Measurements from ENCODE around the gene RHOV. TPM values are rescaled to one million over a fixed set of nuclear protein-coding genes. Genes with fewer than 3 reads are reported as not detected.

The RHOV gene
- total RNA-seq, 2 donors from 2014 or later, result not detected

GRCh38 chr15:40855706-40856234, 18.3 kb downstream of the RHOV start:
- Mint-ChIP-seq H3K27me3 (peaks cover 0 to 17% of the 10 kb centered on the region in 2 donors), H3K36me3 (no peaks in the 10 kb centered on the region), H3K4me3 (no peak overlapping the region), H3K27ac (no peak overlapping the region), H3K9me3 (no peaks in the 10 kb centered on the region), H3K4me1 (ENCODE audit: low read depth in 2 of 2) (peaks cover 5 to 7% of the 10 kb centered on the region in 2 donors)
- DNase-seq (ENCODE audit: low spot score) (no peak), ATAC-seq (no peak)

DNA sequence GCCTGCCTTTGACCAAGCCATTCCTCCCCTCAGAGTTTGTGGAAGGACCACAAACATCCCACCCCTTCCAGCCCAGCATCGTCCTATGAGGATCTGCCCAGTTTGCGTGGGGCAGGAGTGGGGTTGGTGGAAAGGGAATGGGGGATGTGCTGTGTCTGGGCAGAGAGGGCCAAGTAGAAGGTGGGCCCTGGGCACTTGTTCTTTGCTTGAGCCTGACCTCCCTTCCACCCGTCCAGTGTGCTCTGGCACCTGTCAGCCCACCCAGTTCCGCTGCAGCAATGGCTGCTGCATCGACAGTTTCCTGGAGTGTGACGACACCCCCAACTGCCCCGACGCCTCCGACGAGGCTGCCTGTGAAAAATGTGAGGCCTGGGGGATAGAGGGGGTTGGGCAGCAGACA, 19.9 kb downstream of the RHOV start:
- Mint-ChIP-seq H3K9me3 (no peaks in the 10 kb centered on the region), H3K27me3 (peaks cover 0 to 10% of the 10 kb centered on the region in 2 donors), H3K27ac (no peak overlapping the region), H3K36me3 (no peaks in the 10 kb centered on the region), H3K4me1 (ENCODE audit: low read depth in 2 of 2) (peaks cover 5 to 7% of the 10 kb centered on the region in 2 donors), H3K4me3 (no peak overlapping the region)
- DNase-seq (ENCODE audit: low spot score) (no peak), ATAC-seq (no peak)

GRCh38 chr15:40853241-40853890, 20.7 kb downstream of the RHOV start:
- Mint-ChIP-seq H3K4me3 (no peak overlapping the region), H3K27ac (no peak overlapping the region), H3K27me3 (peaks cover 0 to 6% of the 10 kb centered on the region in 2 donors), H3K36me3 (no peaks in the 10 kb centered on the region), H3K4me1 (ENCODE audit: low read depth in 2 of 2) (peaks cover 0 to 3% of the 10 kb centered on the region in 2 donors), H3K9me3 (no peaks in the 10 kb centered on the region)
- no peak for DNase-seq (ENCODE audit: low spot score)
- peak in 1 of 2 donors; percentile 8 for ATAC-seq

DNA sequence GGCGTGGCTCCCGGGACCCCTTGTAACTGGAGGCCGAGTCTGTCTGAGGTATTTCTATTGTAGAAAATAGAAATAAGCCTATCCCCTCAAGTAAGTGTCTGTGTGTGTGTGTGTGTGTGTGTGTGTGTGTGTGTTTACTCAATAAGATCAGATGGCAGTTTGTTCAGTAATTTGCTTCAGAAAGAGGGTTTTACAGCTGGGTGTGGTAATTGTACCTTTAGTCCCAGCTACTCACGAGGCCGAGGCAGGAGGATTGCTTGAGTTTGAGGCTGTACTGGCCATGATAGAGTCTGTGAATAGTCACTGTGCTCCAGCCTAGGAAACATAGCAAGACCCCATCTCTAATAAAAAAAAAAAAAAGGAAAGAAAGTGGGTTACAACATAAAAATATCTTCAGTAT, 21.5 kb downstream of the RHOV start:
- Mint-ChIP-seq H3K4me1 (ENCODE audit: low read depth in 2 of 2) (no peaks in the 10 kb centered on the region), H3K4me3 (no peak overlapping the region), H3K27ac (no peak overlapping the region), H3K36me3 (no peaks in the 10 kb centered on the region), H3K27me3 (peaks cover 0 to 9% of the 10 kb centered on the region in 2 donors), H3K9me3 (no peaks in the 10 kb centered on the region)
- ATAC-seq (no peak), DNase-seq (ENCODE audit: low spot score) (no peak)

DNA sequence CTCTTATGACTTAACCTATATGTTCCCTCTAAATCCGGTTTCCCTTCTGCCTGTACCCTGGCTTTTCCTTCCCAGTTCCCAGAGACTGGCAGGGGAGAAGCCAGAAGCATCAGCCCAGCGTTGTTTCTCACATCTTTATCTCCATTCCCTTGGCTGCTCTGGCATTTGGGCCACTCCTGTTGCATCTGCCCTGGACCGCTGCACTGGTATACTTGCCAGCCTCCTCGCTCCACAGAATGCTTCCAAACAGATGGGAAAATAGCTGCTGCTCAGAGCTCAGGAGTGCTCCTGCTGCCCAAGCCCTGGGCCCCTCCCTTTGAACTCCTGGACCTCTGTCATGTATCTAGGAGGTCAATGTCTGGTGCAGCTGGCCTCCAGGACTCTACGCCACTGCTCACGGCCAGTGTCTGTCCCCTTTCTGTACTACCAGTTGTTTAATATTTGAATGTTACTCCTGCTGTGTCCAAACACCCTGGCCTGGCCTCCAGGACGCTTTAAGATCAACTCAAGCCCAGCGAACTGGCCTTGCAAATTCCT, 23.4 kb downstream of the RHOV start:
- DNase-seq (ENCODE audit: low spot score), result no peak
- no peaks in the 10 kb centered on the region for H3K36me3 Mint-ChIP-seq
- no peaks in the 10 kb centered on the region for H3K9me3 Mint-ChIP-seq
- ATAC-seq, result no peak
- H3K4me3 Mint-ChIP-seq, result no peak overlapping the region
- H3K27ac Mint-ChIP-seq, result no peak overlapping the region
- H3K27me3 Mint-ChIP-seq, result peaks cover 0 to 12% of the 10 kb centered on the region in 2 donors
- H3K4me1 Mint-ChIP-seq (ENCODE audit: low read depth in 2 of 2), result no peaks in the 10 kb centered on the region

GRCh38 chr15:40847223-40847961, 26.6 kb downstream of the RHOV start:
- peak; percentile 12 for DNase-seq (ENCODE audit: low spot score)
- Mint-ChIP-seq H3K27me3 (peaks cover 7 to 22% of the 10 kb centered on the region in 2 donors), H3K4me3 (no peak overlapping the region), H3K4me1 (ENCODE audit: low read depth in 2 of 2) (peaks cover 5 to 6% of the 10 kb centered on the region in 2 donors), H3K9me3 (no peaks in the 10 kb centered on the region), H3K27ac (no peak overlapping the region), H3K36me3 (no peaks in the 10 kb centered on the region)
- ATAC-seq, result no peak

DNA sequence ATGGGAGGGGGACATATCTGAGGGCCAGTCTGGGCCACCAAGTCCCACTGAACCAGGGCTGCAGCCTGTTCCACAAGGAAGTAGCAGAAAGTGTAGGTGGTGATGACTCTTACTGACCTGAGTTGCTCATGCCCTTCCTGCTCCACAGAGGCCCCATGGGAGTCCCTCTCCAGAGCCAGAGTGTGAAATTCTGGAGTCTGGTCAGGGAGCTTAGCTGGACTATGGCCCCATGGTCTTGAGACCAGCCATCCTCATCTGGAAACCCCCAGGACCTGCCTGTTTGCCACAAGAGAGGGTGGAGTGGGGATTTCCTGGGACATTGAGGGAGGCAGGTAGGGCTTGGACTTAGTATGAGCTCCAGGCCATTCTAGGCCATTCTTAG, 27.2 kb downstream of the RHOV start:
- no peak for ATAC-seq
- no peak overlapping the region for H3K27ac Mint-ChIP-seq
- DNase-seq (ENCODE audit: low spot score), result peak; percentile 37
- no peaks in the 10 kb centered on the region for H3K36me3 Mint-ChIP-seq
- peaks cover 5 to 6% of the 10 kb centered on the region in 2 donors for H3K4me1 Mint-ChIP-seq (ENCODE audit: low read depth in 2 of 2)
- H3K9me3 Mint-ChIP-seq, result no peaks in the 10 kb centered on the region
- H3K4me3 Mint-ChIP-seq, result no peak overlapping the region
- peaks cover 7 to 25% of the 10 kb centered on the region in 2 donors for H3K27me3 Mint-ChIP-seq

- peak; percentile 45 for DNase-seq (ENCODE audit: low spot score)
- H3K27me3 Mint-ChIP-seq, result peaks cover 7 to 25% of the 10 kb centered on the region in 2 donors
- ATAC-seq, result no peak
- no peak overlapping the region for H3K4me3 Mint-ChIP-seq
- H3K36me3 Mint-ChIP-seq, result no peaks in the 10 kb centered on the region
- no peaks in the 10 kb centered on the region for H3K9me3 Mint-ChIP-seq
- peaks cover 5 to 6% of the 10 kb centered on the region in 2 donors for H3K4me1 Mint-ChIP-seq (ENCODE audit: low read depth in 2 of 2)
- H3K27ac Mint-ChIP-seq, result no peak overlapping the region
Observed at GRCh38 chr15:40845511-40846284, 28.3 kb downstream of the RHOV start.

GRCh38 chr15:40845036-40845435, 29.0 kb downstream of the RHOV start:
- Mint-ChIP-seq H3K9me3 (no peaks in the 10 kb centered on the region), H3K4me1 (ENCODE audit: low read depth in 2 of 2) (peaks cover 5 to 6% of the 10 kb centered on the region in 2 donors), H3K36me3 (no peaks in the 10 kb centered on the region), H3K27ac (no peak overlapping the region), H3K4me3 (peak overlapping the region; percentile 80), H3K27me3 (peaks cover 7 to 23% of the 10 kb centered on the region in 2 donors)
- peak; percentile 5 for DNase-seq (ENCODE audit: low spot score)
- no peak for ATAC-seq

DNA sequence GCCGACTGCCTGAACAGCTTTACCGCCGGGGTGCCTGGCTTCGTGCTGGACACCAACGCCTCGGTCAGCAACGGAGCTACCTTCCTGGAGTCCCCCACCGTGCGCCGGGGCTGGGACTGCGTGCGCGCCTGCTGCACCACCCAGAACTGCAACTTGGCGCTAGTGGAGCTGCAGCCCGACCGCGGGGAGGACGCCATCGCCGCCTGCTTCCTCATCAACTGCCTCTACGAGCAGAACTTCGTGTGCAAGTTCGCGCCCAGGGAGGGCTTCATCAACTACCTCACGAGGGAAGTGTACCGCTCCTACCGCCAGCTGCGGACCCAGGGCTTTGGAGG, 29.4 kb downstream of the RHOV start:
- peak; percentile 42 to 43 for ATAC-seq
- Mint-ChIP-seq H3K36me3 (no peaks in the 10 kb centered on the region), H3K27ac (no peak overlapping the region), H3K4me1 (ENCODE audit: low read depth in 2 of 2) (peaks cover 5 to 6% of the 10 kb centered on the region in 2 donors), H3K27me3 (peaks cover 7 to 23% of the 10 kb centered on the region in 2 donors), H3K9me3 (no peaks in the 10 kb centered on the region), H3K4me3 (peak overlapping the region; percentile 80)
- no peak for DNase-seq (ENCODE audit: low spot score)

GRCh38 chr15:40843885-40844695, 29.9 kb downstream of the RHOV start, which contains the start of gene SPINT1:
Gene SPINT1, plus strand, starts transcription at chr15:40844048. Its CDS starts 507 bp downstream, at chr15:40844555.
- ATAC-seq (peak; percentile 74 to 81), DNase-seq (ENCODE audit: low spot score) (no peak)
- Mint-ChIP-seq H3K27ac (no peak within 1 kb of the TSS), H3K36me3 (no peaks in the 10 kb centered on the region), H3K9me3 (no peaks in the 10 kb centered on the region), H3K27me3 (peaks cover 7 to 23% of the 10 kb centered on the region in 2 donors), H3K4me1 (ENCODE audit: low read depth in 2 of 2) (peaks cover 5 to 6% of the 10 kb centered on the region in 2 donors), H3K4me3 (peak within 1 kb of the TSS; percentile 80)

DNA sequence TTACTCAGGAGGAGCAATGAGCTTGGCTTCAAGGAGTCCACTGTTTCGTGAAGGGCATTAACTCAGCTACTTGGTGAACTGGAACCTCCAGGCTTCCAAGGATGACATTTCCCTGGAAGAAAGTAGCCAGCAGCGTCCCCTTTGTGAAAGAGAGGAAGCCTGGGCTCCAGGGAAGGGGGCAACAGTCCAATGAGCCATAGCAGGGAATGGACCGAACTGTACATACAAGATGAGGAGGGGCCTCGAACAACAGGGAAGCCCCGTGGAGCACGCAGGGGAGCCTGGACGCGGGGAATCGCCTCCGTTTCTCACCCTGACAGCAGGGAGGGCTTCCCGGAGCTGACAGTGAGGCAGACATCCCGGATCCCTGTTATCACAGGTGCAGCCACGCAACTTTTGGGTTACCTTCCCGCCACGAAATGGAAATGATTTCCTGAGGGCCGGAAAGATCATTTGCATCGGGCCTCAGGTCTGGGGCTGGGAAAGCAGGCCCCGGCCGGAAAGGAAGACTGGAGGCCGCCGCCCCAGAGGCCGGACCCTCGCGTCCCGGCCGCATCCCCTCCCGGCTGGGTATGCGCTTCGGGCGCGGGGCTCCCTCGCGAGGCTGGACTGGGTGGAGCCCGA, 30.7 kb downstream of the RHOV start:
- ATAC-seq (no peak), DNase-seq (ENCODE audit: low spot score) (no peak)
- Mint-ChIP-seq H3K27ac (no peak overlapping the region), H3K4me1 (ENCODE audit: low read depth in 2 of 2) (peaks cover 5 to 6% of the 10 kb centered on the region in 2 donors), H3K4me3 (peak overlapping the region; percentile 70), H3K36me3 (no peaks in the 10 kb centered on the region), H3K27me3 (peaks cover 7 to 23% of the 10 kb centered on the region in 2 donors), H3K9me3 (no peaks in the 10 kb centered on the region)
